A673 (cell line): ENCODE measurements around the gene HDHD2.

Source experiments
- CTCF ChIP-seq: fragments of 300-800, 200-600 bp; sonication (generic); conservative IDR thresholded peaks from 2 replicates; pipeline ENCODE4 v1.5.1; 2017; ENCODE audit warnings: low read depth, mild to moderate bottlenecking, antibody characterized with exemption, low read length, moderate library complexity, mixed read lengths
- EZH2 ChIP-seq: fragments of 200-600 bp; sonication (generic); IDR thresholded peaks from 2 replicates; pipeline ENCODE4 v1.6.1; 2017; ENCODE audit warnings: borderline replicate concordance, low read depth, mild to moderate bottlenecking, mixed read lengths, antibody characterized with exemption, low read length; ENCODE audit not compliant: poor library complexity, severe bottlenecking

- TF ChIP-seq CTCF (no peak), EZH2 (no peak)
These were observed 39.6 kb downstream of the HDHD2 start for GRCh38 chr18:47110492-47111274.
